K562 (cell line): ENCODE data around the gene SMG9. TPM values are rescaled to one million over a fixed set of nuclear protein-coding genes. Genes with fewer than 3 reads are reported as not detected.
A peak's percentile ranks its signal among the peaks of the same experiment; 100 is the strongest.

Source experiments
- CHD2 ChIP-seq: IDR thresholded peaks from 2 replicates; pipeline ENCODE4 v1.6.1; 2011; ENCODE audit warnings: low read depth, low read length
- DACH1 ChIP-seq: fragments of 450-650 bp; IDR thresholded peaks from 2 replicates; pipeline ENCODE4 v1.6.1; 2018; ENCODE audit not compliant: partially characterized antibody
- FOSL1 ChIP-seq: fragments of 200-800 bp; sonication (Bioruptor generic); conservative IDR thresholded peaks from 2 replicates; pipeline ENCODE4 v1.6.1; 2016; ENCODE audit warnings: missing genetic modification characterization, missing compliant biosample characterization
- GTF2F1 ChIP-seq: IDR thresholded peaks from 2 replicates; pipeline ENCODE4 v1.6.1; 2011; ENCODE audit warnings: low read depth, low read length, improper control_type of control experiment
- KLF10 ChIP-seq: fragments of 250-450 bp; sonication (Bioruptor Pico); IDR thresholded peaks from 2 replicates; pipeline ENCODE4 v1.6.1; 2021; ENCODE audit warnings: matching md5 sums
- MECOM ChIP-seq: fragments of 250-450 bp; sonication (Bioruptor Pico); IDR thresholded peaks from 2 replicates; pipeline ENCODE4 v1.8.0; 2022; ENCODE audit warnings: inconsistent platforms
- PHF21A ChIP-seq: fragments of 450-650 bp; IDR thresholded peaks from 2 replicates; pipeline ENCODE4 v1.6.1; 2017; ENCODE audit warnings: low read depth, borderline replicate concordance
- SETDB1 ChIP-seq: IDR thresholded peaks from one replicate; pipeline ENCODE4 v1.6.1; 2012; ENCODE audit warnings: low read length, control low read depth, inconsistent platforms
- SMAD4 ChIP-seq: fragments of 250-450 bp; sonication (Bioruptor Pico); conservative IDR thresholded peaks from 2 replicates; pipeline ENCODE4 v1.8.0; 2021; ENCODE audit warnings: inconsistent platforms, mild to moderate bottlenecking, moderate library complexity
- ZBED1 ChIP-seq: IDR thresholded peaks from 2 replicates; pipeline ENCODE4 v1.6.1; 2014
- ZFP36 ChIP-seq: fragments of 150-350 bp; IDR thresholded peaks from 2 replicates; pipeline ENCODE4 v1.6.1; 2018; ENCODE audit warnings: low read length, low read depth; ENCODE audit not compliant: partially characterized antibody
- ZNF23 ChIP-seq: fragments of 250-450 bp; sonication (Bioruptor Pico); IDR thresholded peaks from 2 replicates; pipeline ENCODE4 v1.4.0; 2020; ENCODE audit warnings: mild to moderate bottlenecking
- ZNF311 ChIP-seq: fragments of 250-450 bp; sonication (Bioruptor Pico); IDR thresholded peaks from 2 replicates; pipeline ENCODE4 v1.4.0; 2020; ENCODE audit warnings: mild to moderate bottlenecking, moderate library complexity
- ZNF41 ChIP-seq: fragments of 250-450 bp; sonication (Bioruptor Pico); conservative IDR thresholded peaks from 2 replicates; pipeline ENCODE4 v1.4.0; 2020; ENCODE audit warnings: mild to moderate bottlenecking
- ZNF584 ChIP-seq: fragments of 200-800 bp; sonication (Bioruptor generic); IDR thresholded peaks from 2 replicates; pipeline ENCODE4 v1.6.1; 2016; ENCODE audit warnings: low read depth, mild to moderate bottlenecking, missing genetic modification characterization, missing compliant biosample characterization
- polyA plus RNA-seq, 8 experiments: library from polyadenylated mRNA; depleted of rRNA in 4 of 8; stranded (reverse) in 5 of 8; unstranded in 3 of 8; fragments of >200 nt; fragmentation: Nextera tagmentation in 2 of 8; fragmentation: Illumina TruSeq in 1 of 8; extraction: Ambion mirVana in 2 of 8; extraction: Trizol in 1 of 8; gene quantifications; 2 replicates each; pipeline versions ENCODE4 v1.2.1 to v1.2.3, GENCODE V29; 2011 to 2014; ENCODE audit warnings: inconsistent platforms in 1 of 8, missing spikeins in 1 of 8
- total RNA-seq, 7 experiments: library from RNA; depleted of rRNA in 6 of 7; stranded (reverse); fragments of >200 nt in 6 of 7; fragmentation: Illumina TruSeq in 2 of 7; extraction: Trizol in 2 of 7; gene quantifications; 2 replicates each; pipeline versions ENCODE4 v1.2.1 to v1.2.3, GENCODE V29; 2011 to 2021; ENCODE audit warnings: low replicate concordance in 1 of 7
- TF ChIP-seq, protein P1 (sequence below): fragments of 250-450 bp; sonication (Bioruptor Pico); IDR thresholded peaks from 2 replicates; pipeline ENCODE4 v1.4.0; 2020; ENCODE audit warnings: mild to moderate bottlenecking, moderate library complexity
- TF ChIP-seq, protein P2 (sequence below): sonication (generic); formaldehyde crosslinking; IDR thresholded peaks from 2 replicates; pipeline ENCODE4 v1.8.0; 2023; ENCODE audit warnings: mild to moderate bottlenecking, missing genetic modification reagents
- TF ChIP-seq, protein P3 (sequence below): IDR thresholded peaks from 2 replicates; pipeline ENCODE4 v1.6.1; 2012; ENCODE audit warnings: low read depth, low read length, improper control_type of control experiment, borderline replicate concordance
- TF ChIP-seq, protein P4 (sequence below): fragments of 450-650 bp; IDR thresholded peaks from 2 replicates; pipeline ENCODE4 v1.6.1; 2016; ENCODE audit warnings: borderline replicate concordance

Gene SMG9
- total and polyA plus RNA-seq, 9 of the 15 experiments (the other 6 are each of a cell fraction or from before 2014, with no cell fraction given) = 1.7 to 79.7 (median 40.2) TPM

DNA sequence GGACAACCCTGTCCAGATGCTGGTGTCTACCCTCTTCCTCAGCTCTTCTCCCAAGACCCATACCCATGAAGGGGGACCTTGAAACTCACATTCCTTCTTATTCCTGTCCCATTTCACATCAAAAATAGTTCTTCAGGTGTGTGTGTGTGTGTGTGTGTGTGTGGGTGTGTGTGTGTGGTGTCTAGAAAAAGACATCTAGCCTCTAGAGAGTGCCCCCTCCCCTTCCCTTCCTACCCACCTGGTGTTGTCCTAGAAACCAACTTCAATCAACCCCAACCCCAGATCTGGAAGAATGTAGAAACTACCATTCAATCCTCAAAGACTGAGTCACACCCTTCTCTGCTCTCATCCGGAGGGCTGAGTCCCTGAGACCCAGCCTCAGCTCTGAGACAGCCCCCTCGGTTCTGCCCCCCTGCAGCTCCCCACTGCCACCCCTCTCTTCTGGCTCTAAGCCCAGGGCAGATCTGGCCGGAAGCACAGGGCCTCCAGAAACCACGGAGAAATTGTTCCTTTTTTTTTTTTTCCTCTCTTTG, 22.5 kb upstream of the SMG9 start (continued):
- TF ChIP-seq, protein P1, sequence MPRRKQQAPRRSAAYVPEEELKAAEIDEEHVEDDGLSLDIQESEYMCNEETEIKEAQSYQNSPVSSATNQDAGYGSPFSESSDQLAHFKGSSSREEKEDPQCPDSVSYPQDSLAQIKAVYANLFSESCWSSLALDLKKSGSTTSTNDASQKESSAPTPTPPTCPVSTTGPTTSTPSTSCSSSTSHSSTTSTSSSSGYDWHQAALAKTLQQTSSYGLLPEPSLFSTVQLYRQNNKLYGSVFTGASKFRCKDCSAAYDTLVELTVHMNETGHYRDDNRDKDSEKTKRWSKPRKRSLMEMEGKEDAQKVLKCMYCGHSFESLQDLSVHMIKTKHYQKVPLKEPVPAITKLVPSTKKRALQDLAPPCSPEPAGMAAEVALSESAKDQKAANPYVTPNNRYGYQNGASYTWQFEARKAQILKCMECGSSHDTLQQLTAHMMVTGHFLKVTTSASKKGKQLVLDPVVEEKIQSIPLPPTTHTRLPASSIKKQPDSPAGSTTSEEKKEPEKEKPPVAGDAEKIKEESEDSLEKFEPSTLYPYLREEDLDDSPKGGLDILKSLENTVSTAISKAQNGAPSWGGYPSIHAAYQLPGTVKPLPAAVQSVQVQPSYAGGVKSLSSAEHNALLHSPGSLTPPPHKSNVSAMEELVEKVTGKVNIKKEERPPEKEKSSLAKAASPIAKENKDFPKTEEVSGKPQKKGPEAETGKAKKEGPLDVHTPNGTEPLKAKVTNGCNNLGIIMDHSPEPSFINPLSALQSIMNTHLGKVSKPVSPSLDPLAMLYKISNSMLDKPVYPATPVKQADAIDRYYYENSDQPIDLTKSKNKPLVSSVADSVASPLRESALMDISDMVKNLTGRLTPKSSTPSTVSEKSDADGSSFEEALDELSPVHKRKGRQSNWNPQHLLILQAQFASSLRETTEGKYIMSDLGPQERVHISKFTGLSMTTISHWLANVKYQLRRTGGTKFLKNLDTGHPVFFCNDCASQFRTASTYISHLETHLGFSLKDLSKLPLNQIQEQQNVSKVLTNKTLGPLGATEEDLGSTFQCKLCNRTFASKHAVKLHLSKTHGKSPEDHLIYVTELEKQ (CRISPR knock-in tag) = no peak
- TF ChIP-seq FOSL1 (tag) (peak; percentile 51), DACH1 (no peak), SETDB1 (no peak), ZNF311 (CRISPR knock-in tag) (no peak), MECOM (no peak), ZNF41 (CRISPR knock-in tag) (no peak), ZBED1 (no peak), KLF10 (no peak), ZNF584 (0 out of 2 replicates have a peak, but pooled peaks have one; percentile 46), GTF2F1 (no peak), CHD2 (no peak), ZNF23 (CRISPR knock-in tag) (no peak), PHF21A (0 out of 2 replicates have a peak, but pooled peaks have one; percentile 40), ZFP36 (no peak), SMAD4 (CRISPR knock-in tag) (no peak)
- TF ChIP-seq, protein P2, sequence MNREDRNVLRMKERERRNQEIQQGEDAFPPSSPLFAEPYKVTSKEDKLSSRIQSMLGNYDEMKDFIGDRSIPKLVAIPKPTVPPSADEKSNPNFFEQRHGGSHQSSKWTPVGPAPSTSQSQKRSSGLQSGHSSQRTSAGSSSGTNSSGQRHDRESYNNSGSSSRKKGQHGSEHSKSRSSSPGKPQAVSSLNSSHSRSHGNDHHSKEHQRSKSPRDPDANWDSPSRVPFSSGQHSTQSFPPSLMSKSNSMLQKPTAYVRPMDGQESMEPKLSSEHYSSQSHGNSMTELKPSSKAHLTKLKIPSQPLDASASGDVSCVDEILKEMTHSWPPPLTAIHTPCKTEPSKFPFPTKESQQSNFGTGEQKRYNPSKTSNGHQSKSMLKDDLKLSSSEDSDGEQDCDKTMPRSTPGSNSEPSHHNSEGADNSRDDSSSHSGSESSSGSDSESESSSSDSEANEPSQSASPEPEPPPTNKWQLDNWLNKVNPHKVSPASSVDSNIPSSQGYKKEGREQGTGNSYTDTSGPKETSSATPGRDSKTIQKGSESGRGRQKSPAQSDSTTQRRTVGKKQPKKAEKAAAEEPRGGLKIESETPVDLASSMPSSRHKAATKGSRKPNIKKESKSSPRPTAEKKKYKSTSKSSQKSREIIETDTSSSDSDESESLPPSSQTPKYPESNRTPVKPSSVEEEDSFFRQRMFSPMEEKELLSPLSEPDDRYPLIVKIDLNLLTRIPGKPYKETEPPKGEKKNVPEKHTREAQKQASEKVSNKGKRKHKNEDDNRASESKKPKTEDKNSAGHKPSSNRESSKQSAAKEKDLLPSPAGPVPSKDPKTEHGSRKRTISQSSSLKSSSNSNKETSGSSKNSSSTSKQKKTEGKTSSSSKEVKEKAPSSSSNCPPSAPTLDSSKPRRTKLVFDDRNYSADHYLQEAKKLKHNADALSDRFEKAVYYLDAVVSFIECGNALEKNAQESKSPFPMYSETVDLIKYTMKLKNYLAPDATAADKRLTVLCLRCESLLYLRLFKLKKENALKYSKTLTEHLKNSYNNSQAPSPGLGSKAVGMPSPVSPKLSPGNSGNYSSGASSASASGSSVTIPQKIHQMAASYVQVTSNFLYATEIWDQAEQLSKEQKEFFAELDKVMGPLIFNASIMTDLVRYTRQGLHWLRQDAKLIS (CRISPR knock-in tag) = no peak
- TF ChIP-seq, protein P3, sequence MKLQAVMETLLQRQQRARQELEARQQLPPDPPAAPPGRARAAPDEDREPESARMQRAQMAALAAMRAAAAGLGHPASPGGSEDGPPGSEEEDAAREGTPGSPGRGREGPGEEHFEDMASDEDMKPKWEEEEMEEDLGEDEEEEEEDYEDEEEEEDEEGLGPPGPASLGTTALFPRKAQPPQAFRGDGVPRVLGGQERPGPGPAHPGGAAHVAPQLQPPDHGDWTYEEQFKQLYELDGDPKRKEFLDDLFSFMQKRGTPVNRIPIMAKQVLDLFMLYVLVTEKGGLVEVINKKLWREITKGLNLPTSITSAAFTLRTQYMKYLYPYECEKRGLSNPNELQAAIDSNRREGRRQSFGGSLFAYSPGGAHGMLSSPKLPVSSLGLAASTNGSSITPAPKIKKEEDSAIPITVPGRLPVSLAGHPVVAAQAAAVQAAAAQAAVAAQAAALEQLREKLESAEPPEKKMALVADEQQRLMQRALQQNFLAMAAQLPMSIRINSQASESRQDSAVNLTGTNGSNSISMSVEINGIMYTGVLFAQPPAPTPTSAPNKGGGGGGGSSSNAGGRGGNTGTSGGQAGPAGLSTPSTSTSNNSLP = no peak
- TF ChIP-seq, protein P4, sequence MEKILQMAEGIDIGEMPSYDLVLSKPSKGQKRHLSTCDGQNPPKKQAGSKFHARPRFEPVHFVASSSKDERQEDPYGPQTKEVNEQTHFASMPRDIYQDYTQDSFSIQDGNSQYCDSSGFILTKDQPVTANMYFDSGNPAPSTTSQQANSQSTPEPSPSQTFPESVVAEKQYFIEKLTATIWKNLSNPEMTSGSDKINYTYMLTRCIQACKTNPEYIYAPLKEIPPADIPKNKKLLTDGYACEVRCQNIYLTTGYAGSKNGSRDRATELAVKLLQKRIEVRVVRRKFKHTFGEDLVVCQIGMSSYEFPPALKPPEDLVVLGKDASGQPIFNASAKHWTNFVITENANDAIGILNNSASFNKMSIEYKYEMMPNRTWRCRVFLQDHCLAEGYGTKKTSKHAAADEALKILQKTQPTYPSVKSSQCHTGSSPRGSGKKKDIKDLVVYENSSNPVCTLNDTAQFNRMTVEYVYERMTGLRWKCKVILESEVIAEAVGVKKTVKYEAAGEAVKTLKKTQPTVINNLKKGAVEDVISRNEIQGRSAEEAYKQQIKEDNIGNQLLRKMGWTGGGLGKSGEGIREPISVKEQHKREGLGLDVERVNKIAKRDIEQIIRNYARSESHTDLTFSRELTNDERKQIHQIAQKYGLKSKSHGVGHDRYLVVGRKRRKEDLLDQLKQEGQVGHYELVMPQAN = 0 out of 2 replicates have a peak, but pooled peaks have one; percentile 18
